ENCODE measurements around the gene MBP. TPM values are rescaled to one million over a fixed set of nuclear protein-coding genes. Genes with fewer than 3 reads are reported as not detected.

The MBP gene
- total RNA-seq, 2 experiments from 2014 or later: 46.0 to 53.9 TPM

GRCh38 chr18:77119851-77120491, 12.6 kb downstream of the MBP start:
- ChIA-PET CTCF (no interaction called here), POLR2A (no interaction called here)

GRCh38 chr18:77119101-77119850, 13.3 kb downstream of the MBP start:
- ChIA-PET CTCF (no interaction called here), POLR2A (no interaction called here)

- POLR2A ChIA-PET: no interaction called here
These were observed 14.1 kb downstream of the MBP start for GRCh38 chr18:77118256-77119090.

GRCh38 chr18:77116201-77117080, 16.1 kb downstream of the MBP start:
- CTCF ChIA-PET: no interaction called here
- POLR2A ChIA-PET: no interaction called here

More at GRCh38 chr18:77118256-77119090, 14.1 kb downstream of the MBP start:
- CTCF ChIA-PET: no interaction called here

GRCh38 chr18:77115192-77115953, 17.2 kb downstream of the MBP start:
- CTCF ChIA-PET: no interaction called here
- POLR2A ChIA-PET: no interaction called here

- ChIA-PET CTCF (interaction anchor here (0.7 to 0.9 kb wide), 2 partner anchors 9 to 12 kb away, joined by 3 read pairs; no protein-coding TSS in a partner anchor), POLR2A (interaction anchor here (1.1 kb wide), 1 partner anchor 9 kb away, joined by 3 read pairs; no protein-coding TSS in a partner anchor)
These were observed 18.0 kb downstream of the MBP start for GRCh38 chr18:77114415-77115191.

GRCh38 chr18:77114152-77114414, 18.5 kb downstream of the MBP start:
- CTCF ChIA-PET: interaction anchor here (0.7 to 0.9 kb wide), 2 partner anchors 9 to 12 kb away, joined by 3 read pairs; no protein-coding TSS in a partner anchor
- POLR2A ChIA-PET: interaction anchor here (1.1 kb wide), 1 partner anchor 10 kb away, joined by 3 read pairs; no protein-coding TSS in a partner anchor

GRCh38 chr18:77113361-77114151, 19.0 kb downstream of the MBP start:
- ChIA-PET POLR2A (interaction anchor here (1.1 kb wide), 1 partner anchor 10 kb away, joined by 3 read pairs; no protein-coding TSS in a partner anchor), CTCF (interaction anchor here (0.7 to 0.9 kb wide), 3 partner anchors 10 to 19 kb away, joined by 3 read pairs; no protein-coding TSS in a partner anchor)

GRCh38 chr18:77112747-77113092, 19.9 kb downstream of the MBP start:
- CTCF ChIA-PET: no interaction called here
- POLR2A ChIA-PET: interaction anchor here (0.6 kb wide), 1 partner anchor 18 kb away, joined by 3 read pairs; no protein-coding TSS in a partner anchor

- ChIA-PET CTCF (interaction anchor here (1.0 kb wide), 1 partner anchor 12 kb away, joined by 3 read pairs; no protein-coding TSS in a partner anchor), POLR2A (interaction anchor here (0.6 kb wide), 1 partner anchor 19 kb away, joined by 3 read pairs; no protein-coding TSS in a partner anchor)
These were observed 20.4 kb downstream of the MBP start for GRCh38 chr18:77111951-77112746.

- ChIA-PET CTCF (interaction anchor here (1.0 kb wide), 1 partner anchor 13 kb away, joined by 3 read pairs; no protein-coding TSS in a partner anchor), POLR2A (no interaction called here)
These were observed 21.1 kb downstream of the MBP start for GRCh38 chr18:77111449-77111848.

- ChIA-PET CTCF (no interaction called here), POLR2A (no interaction called here)
These were observed 21.6 kb downstream of the MBP start for GRCh38 chr18:77110936-77111335.

GRCh38 chr18:77110400-77110799, 22.2 kb downstream of the MBP start:
- CTCF ChIA-PET: no interaction called here
- POLR2A ChIA-PET: no interaction called here

GRCh38 chr18:77109648-77110019, 22.9 kb downstream of the MBP start:
- CTCF ChIA-PET: no interaction called here
- POLR2A ChIA-PET: interaction anchor here (2.1 kb wide), 1 partner anchor 14 kb away, joined by 6 read pairs; no protein-coding TSS in a partner anchor

- POLR2A ChIA-PET: interaction anchor here (0.9 to 2.8 kb wide), 5 partner anchors 15 to 41 kb away, joined by 3 to 17 read pairs (median 6); no protein-coding TSS in a partner anchor
These were observed 23.5 kb downstream of the MBP start for GRCh38 chr18:77108821-77109647.

More at GRCh38 chr18:77108821-77109647, 23.5 kb downstream of the MBP start:
- CTCF ChIA-PET: interaction anchor here (0.6 kb wide), 1 partner anchor 110 kb away, joined by 3 read pairs; no protein-coding TSS in a partner anchor

All from activated CD8-positive, alpha-beta memory T cell treated with anti-CD3 and anti-CD28 coated beads for 36 hours (primary cell).